Neural cell (in vitro differentiated cells): ENCODE data around the gene UQCRHL. TPM values are rescaled to one million over a fixed set of nuclear protein-coding genes. Genes with fewer than 3 reads are reported as not detected.

Experiments used
- H2AFZ ChIP-seq: fragments of 200-600, 300-800 bp; sonication (generic), shearing (Covaris generic); 2 replicates; pipeline ENCODE4 v1.6.0; 2014; ENCODE audit warnings: low read depth, mild to moderate bottlenecking, antibody characterized with exemption, low read length, moderate library complexity
- H3F3A ChIP-seq: fragments of 200-600 bp; shearing (Covaris generic); 2 replicates; pipeline ENCODE4 v1.6.1; 2016; ENCODE audit warnings: mild to moderate bottlenecking, moderate library complexity, mixed read lengths, antibody characterized with exemption, low read length; ENCODE audit not compliant: insufficient read depth, poor library complexity, severe bottlenecking
- H3K27ac ChIP-seq: fragments of 200-600, 300-800 bp; sonication (generic), shearing (Covaris generic); 2 replicates; pipeline ENCODE4 v1.5.1; 2014; ENCODE audit warnings: mild to moderate bottlenecking, low read length, moderate library complexity
- H3K27me3 ChIP-seq: fragments of 300-800, 200-600 bp; sonication (generic), shearing (Covaris generic); 2 replicates; pipeline ENCODE4 v1.6.0; 2014; ENCODE audit warnings: mild to moderate bottlenecking, low read depth, low read length, moderate library complexity; ENCODE audit not compliant: insufficient read depth
- H3K36me3 ChIP-seq: fragments of 300-800, 200-600 bp; sonication (generic), shearing (Covaris generic); 2 replicates; pipeline ENCODE4 v1.5.1; 2014; ENCODE audit warnings: mild to moderate bottlenecking, antibody characterized with exemption, low read length, moderate library complexity; ENCODE audit not compliant: insufficient read depth
- H3K4me2 ChIP-seq: fragments of 300-800, 200-600 bp; sonication (generic), shearing (Covaris generic); 2 replicates; pipeline ENCODE4 v1.6.0; 2014; ENCODE audit warnings: mild to moderate bottlenecking, low read length
- H3K4me3 ChIP-seq: fragments of 300-800, 200-600 bp; sonication (generic), shearing (Covaris generic); 2 replicates; pipeline ENCODE4 v1.5.1; 2014; ENCODE audit warnings: mild to moderate bottlenecking, low read length, moderate library complexity
- H3K79me2 ChIP-seq: fragments of 200-600 bp; shearing (Covaris generic); replicated peaks from 2 replicates; pipeline ENCODE4 v1.6.0; 2014; ENCODE audit warnings: mild to moderate bottlenecking, low read length, moderate library complexity; ENCODE audit not compliant: insufficient read depth
- H3K9ac ChIP-seq: fragments of 300-800, 200-600 bp; sonication (generic), shearing (Covaris generic); 2 replicates; pipeline ENCODE4 v1.6.1; 2016; ENCODE audit warnings: mild to moderate bottlenecking, low read length, mixed read lengths
- H3K9me2 ChIP-seq: fragments of 200-600 bp; shearing (Covaris generic); 2 replicates; pipeline ENCODE4 v1.6.1; 2016; ENCODE audit warnings: mild to moderate bottlenecking, low read length, mixed read lengths; ENCODE audit not compliant: insufficient read depth
- H3K9me3 ChIP-seq: fragments of 200-600, 300-800 bp; sonication (generic), shearing (Covaris generic); 2 replicates; pipeline ENCODE4 v1.6.1; 2016; ENCODE audit warnings: mild to moderate bottlenecking, mixed run types, low read length, moderate library complexity, mixed read lengths
- H4K20me1 ChIP-seq: fragments of 200-600 bp; shearing (Covaris generic); 2 replicates; pipeline ENCODE4 v1.6.1; 2016; ENCODE audit warnings: mild to moderate bottlenecking, mixed run types; ENCODE audit not compliant: insufficient read depth
- CTCF ChIP-seq: fragments of 450-650 bp; IDR thresholded peaks from 2 replicates; pipeline ENCODE4 v1.5.1; 2014; ENCODE audit warnings: antibody characterized with exemption, mild to moderate bottlenecking, moderate library complexity; ENCODE audit not compliant: poor library complexity, severe bottlenecking
- EP300 ChIP-seq: fragments of 450-650 bp; conservative IDR thresholded peaks from 2 replicates; pipeline ENCODE4 v1.6.1; 2014; ENCODE audit warnings: antibody characterized with exemption, mild to moderate bottlenecking, moderate library complexity; ENCODE audit not compliant: poor library complexity, severe bottlenecking
- EZH2 ChIP-seq: fragments of 200-600, 300-800 bp; shearing (Covaris generic), sonication (generic); IDR thresholded peaks from 2 replicates; pipeline ENCODE4 v1.6.1; 2014; ENCODE audit warnings: antibody characterized with exemption, low read length, borderline replicate concordance, mild to moderate bottlenecking; ENCODE audit not compliant: insufficient read depth, poor library complexity, severe bottlenecking
- MXI1 ChIP-seq: fragments of 450-650 bp; conservative IDR thresholded peaks from 2 replicates; pipeline ENCODE4 v1.6.1; 2014; ENCODE audit warnings: antibody characterized with exemption, mild to moderate bottlenecking; ENCODE audit not compliant: poor library complexity, severe bottlenecking
- RAD21 ChIP-seq: fragments of 450-650 bp; conservative IDR thresholded peaks from 2 replicates; pipeline ENCODE4 v1.6.1; 2014; ENCODE audit warnings: antibody characterized with exemption, mild to moderate bottlenecking, moderate library complexity
- SMC3 ChIP-seq: fragments of 450-650 bp; conservative IDR thresholded peaks from 2 replicates; pipeline ENCODE4 v1.6.1; 2014; ENCODE audit warnings: antibody characterized with exemption, mild to moderate bottlenecking, moderate library complexity; ENCODE audit not compliant: poor library complexity
- TAF1 ChIP-seq: IDR thresholded peaks from 2 replicates; pipeline ENCODE4 v1.6.1; 2012; ENCODE audit warnings: low read depth
- polyA plus RNA-seq: library from polyadenylated mRNA; depleted of rRNA; stranded (reverse); fragments of >200 nt; gene quantifications from 2 replicates; pipeline ENCODE4 v1.2.3, GENCODE V29; 2014
- TF ChIP-seq, protein P1 (sequence below): IDR thresholded peaks from 2 replicates; pipeline ENCODE4 v1.6.1; 2012; ENCODE audit warnings: borderline replicate concordance

The UQCRHL gene
- polyA plus RNA-seq, 1 donor from 2014 or later = 6.1 TPM

- H3K4me2 ChIP-seq = no peak overlapping the region
- H3K9me3 ChIP-seq = no peaks in the 10 kb centered on the region
- no peaks in the 10 kb centered on the region for H3K79me2 ChIP-seq
- no peak overlapping the region for H3K4me3 ChIP-seq
- no peaks in the 10 kb centered on the region for H3K27me3 ChIP-seq
- no peaks in the 10 kb centered on the region for H3K36me3 ChIP-seq
- no peaks in the 10 kb centered on the region for H3K9me2 ChIP-seq
- no peak overlapping the region for H3K9ac ChIP-seq
- no peaks in the 10 kb centered on the region for H3F3A ChIP-seq
- H3K27ac ChIP-seq = no peak overlapping the region
- no peak for TF ChIP-seq SMC3
- TF ChIP-seq TAF1 = no peak
- TF ChIP-seq EP300 = no peak
- TF ChIP-seq MXI1 = no peak
- H4K20me1 ChIP-seq = no peaks in the 10 kb centered on the region
- no peak overlapping the region for H2AFZ ChIP-seq
Measured at GRCh38 chr1:15804060-15804459, 3.4 kb downstream of the UQCRHL start.

- no peak overlapping the region for H2AFZ ChIP-seq
- H3K79me2 ChIP-seq = no peaks in the 10 kb centered on the region
- H3K4me3 ChIP-seq = no peak overlapping the region
- no peak overlapping the region for H3K27ac ChIP-seq
- no peaks in the 10 kb centered on the region for H3K27me3 ChIP-seq
- H3K4me2 ChIP-seq = no peak overlapping the region
- H3K9ac ChIP-seq = no peak overlapping the region
- no peaks in the 10 kb centered on the region for H4K20me1 ChIP-seq
- H3K9me3 ChIP-seq = no peaks in the 10 kb centered on the region
- no peaks in the 10 kb centered on the region for H3F3A ChIP-seq
- no peaks in the 10 kb centered on the region for H3K9me2 ChIP-seq
- TF ChIP-seq SMC3 (peak; percentile 63), RAD21 (peak; percentile 49), CTCF (peak; percentile 64), TAF1 (no peak), MXI1 (no peak), EZH2 (no peak)
- TF ChIP-seq, protein P1, sequence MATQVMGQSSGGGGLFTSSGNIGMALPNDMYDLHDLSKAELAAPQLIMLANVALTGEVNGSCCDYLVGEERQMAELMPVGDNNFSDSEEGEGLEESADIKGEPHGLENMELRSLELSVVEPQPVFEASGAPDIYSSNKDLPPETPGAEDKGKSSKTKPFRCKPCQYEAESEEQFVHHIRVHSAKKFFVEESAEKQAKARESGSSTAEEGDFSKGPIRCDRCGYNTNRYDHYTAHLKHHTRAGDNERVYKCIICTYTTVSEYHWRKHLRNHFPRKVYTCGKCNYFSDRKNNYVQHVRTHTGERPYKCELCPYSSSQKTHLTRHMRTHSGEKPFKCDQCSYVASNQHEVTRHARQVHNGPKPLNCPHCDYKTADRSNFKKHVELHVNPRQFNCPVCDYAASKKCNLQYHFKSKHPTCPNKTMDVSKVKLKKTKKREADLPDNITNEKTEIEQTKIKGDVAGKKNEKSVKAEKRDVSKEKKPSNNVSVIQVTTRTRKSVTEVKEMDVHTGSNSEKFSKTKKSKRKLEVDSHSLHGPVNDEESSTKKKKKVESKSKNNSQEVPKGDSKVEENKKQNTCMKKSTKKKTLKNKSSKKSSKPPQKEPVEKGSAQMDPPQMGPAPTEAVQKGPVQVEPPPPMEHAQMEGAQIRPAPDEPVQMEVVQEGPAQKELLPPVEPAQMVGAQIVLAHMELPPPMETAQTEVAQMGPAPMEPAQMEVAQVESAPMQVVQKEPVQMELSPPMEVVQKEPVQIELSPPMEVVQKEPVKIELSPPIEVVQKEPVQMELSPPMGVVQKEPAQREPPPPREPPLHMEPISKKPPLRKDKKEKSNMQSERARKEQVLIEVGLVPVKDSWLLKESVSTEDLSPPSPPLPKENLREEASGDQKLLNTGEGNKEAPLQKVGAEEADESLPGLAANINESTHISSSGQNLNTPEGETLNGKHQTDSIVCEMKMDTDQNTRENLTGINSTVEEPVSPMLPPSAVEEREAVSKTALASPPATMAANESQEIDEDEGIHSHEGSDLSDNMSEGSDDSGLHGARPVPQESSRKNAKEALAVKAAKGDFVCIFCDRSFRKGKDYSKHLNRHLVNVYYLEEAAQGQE = no peak
- H3K36me3 ChIP-seq = no peaks in the 10 kb centered on the region
Measured at GRCh38 chr1:15803380-15803779, 4.1 kb downstream of the UQCRHL start.
